Adrenal gland (tissue), 12 donors: Measurements from ENCODE around the gene NUDT5. TPM values are rescaled to one million over a fixed set of nuclear protein-coding genes. Genes with fewer than 3 reads are reported as not detected.

Experiments
- DNase-seq, 7 donors: peaks; one replicate each; pipeline ENCODE4 v3.0.0-alpha.2; 2019 to 2020
- H3K27ac ChIP-seq, 5 donors: fragments of 200-600 bp; sonication (generic) in 4 of 5; 1 replicate in 3 of 5; 2 replicates in 2 of 5; pipeline versions ENCODE4 v1.5.1 to v1.8.0; 2016 to 2020; ENCODE audit warnings: mild to moderate bottlenecking in 1 of 5
- H3K27me3 ChIP-seq: fragments of 200-600 bp; 2 replicates; pipeline ENCODE4 v1.8.0; 2021
- H3K36me3 ChIP-seq, 2 donors: fragments of 200-600 bp; replicated peaks in 1 of 2; 1 replicate in 1 of 2; 2 replicates in 1 of 2; pipeline versions ENCODE4 v1.5.1 to v1.8.0; 2018 to 2022
- H3K4me1 ChIP-seq, 2 donors: fragments of 200-600 bp; replicated peaks in 1 of 2; 1 replicate in 1 of 2; 2 replicates in 1 of 2; pipeline versions ENCODE4 v1.5.1 to v1.8.0; 2018 to 2021
- H3K4me3 ChIP-seq, 4 donors: fragments of 200-600 bp; sonication (generic) in 3 of 4; one replicate each; pipeline ENCODE4 v1.5.1; 2016 to 2018
- H3K9me3 ChIP-seq, 3 donors: fragments of 200-600 bp; sonication (generic) in 1 of 3; replicated peaks in 1 of 3; 1 replicate in 2 of 3; 2 replicates in 1 of 3; pipeline versions ENCODE4 v1.5.1 to v1.8.0; 2016 to 2021
- CTCF ChIP-seq, 6 experiments: fragments of 450-650 bp in 4 of 6; fragments of 200-600 bp in 2 of 6; sonication (generic) in 1 of 6; IDR thresholded peaks; 1 replicate in 5 of 6; 2 replicates in 1 of 6; pipeline versions ENCODE4 v1.5.1 to v1.8.0; 2016 to 2021; ENCODE audit warnings: antibody characterized with exemption in 6 of 6, mild to moderate bottlenecking in 2 of 6, moderate library complexity in 1 of 6
- POLR2A ChIP-seq, 2 donors: fragments of 450-650 bp; IDR thresholded peaks; one replicate each; pipeline ENCODE4 v1.6.1; 2017; ENCODE audit warnings: antibody characterized with exemption in 2 of 2, mild to moderate bottlenecking in 2 of 2, moderate library complexity in 1 of 2
- WGBS, 4 donors: extraction: QIAGEN DNeasy Blood & Tissue Kit in 2 of 4; methylation state at CpG; one replicate each; pipeline versions ENCODE4 v1.1.5 to v1.1.7; 2013 to 2017; 5-methylcytosine and 5-hydroxymethylcytosine counted together
- intact Hi-C, 2 donors: fragments of 100-400 bp; cut with DNase I; formaldehyde crosslinking; loops; one replicate each; pipeline versions ENCODE4 v1.14.1 to v1.15.0; 2022 to 2023
- polyA plus RNA-seq, 3 donors: library from polyadenylated mRNA; stranded (reverse); fragments of 200-250 nt in 2 of 3; fragments of 350-450 nt in 1 of 3; fragmentation: Illumina TruSeq in 1 of 3; extraction: RNeasy Lipid Tissue Mini Kit (QIAGEN cat#74804) in 1 of 3; gene quantifications; one replicate each; pipeline ENCODE4 v1.2.3, GENCODE V29; 2013 to 2014
- total RNA-seq, 9 donors: library from RNA; depleted of rRNA in 4 of 9; stranded (reverse); fragments of >200 nt in 4 of 9; fragments of 120-200 nt in 1 of 9; fragmentation: NEBNext Ultra II Directional in 1 of 9; extraction: Animal tissue kit (Norgen Biotek cat#: 25700) in 1 of 9; gene quantifications; one replicate each; pipeline versions ENCODE4 v1.1.0 to v1.2.4, GENCODE V29; 2013 to 2023
- donor health status: healthy with polysubstance abuse.
- donor health status: Bipolar disorder and iron deficiency.
- donor health status: DM: yes; HTN: yes; CAD: no.
- donor health status: DM: no; HTN: no; CAD: no.
- donor health status: DM: no; HTN: no; CAD: no.
- donor health status: DM: yes; HTN: yes; CAD: no.

NUDT5 gene
- total and polyA plus RNA-seq, 12 donors = 25.3 to 84.3 (median 46.3) TPM

- H3K4me1 ChIP-seq = peaks cover 0 to 13% of the 10 kb centered on the region in 2 donors
- no peaks in the 10 kb centered on the region for H3K9me3 ChIP-seq
- TF ChIP-seq POLR2A (IDR thresholded peaks at IDR 0.05) (no peak), CTCF (IDR thresholded peaks at IDR 0.05) (no peak)
- WGBS, 4 donors = 87 to 93% (median 90%) methylated on average over 5 of the region's 5 CpGs
- no peak overlapping the region for H3K27ac ChIP-seq
- peaks cover 0 to 26% of the 10 kb centered on the region in 2 donors for H3K36me3 ChIP-seq
- intact Hi-C loops = no loop called here
- no peak for DNase-seq
- H3K4me3 ChIP-seq = no peak overlapping the region
- H3K27me3 ChIP-seq = no peaks in the 10 kb centered on the region
These were observed 6.5 kb upstream of the NUDT5 start for GRCh38 chr10:12202226-12202625.

GRCh38 chr10:12201543-12201942, 5.9 kb upstream of the NUDT5 start:
- 75 to 87% (median 82%) methylated on average over 3 of the region's 3 CpGs for WGBS, 4 donors
- Histone ChIP-seq H3K9me3 (no peaks in the 10 kb centered on the region), H3K36me3 (peaks cover 0 to 26% of the 10 kb centered on the region in 2 donors), H3K4me1 (peaks cover 6 to 19% of the 10 kb centered on the region in 2 donors), H3K27me3 (no peaks in the 10 kb centered on the region), H3K4me3 (no peak overlapping the region), H3K27ac (no peak overlapping the region)
- intact Hi-C loops = no loop called here
- TF ChIP-seq POLR2A (IDR thresholded peaks at IDR 0.05) = no peak
- DNase-seq = no peak

- intact Hi-C loops = no loop called here
- DNase-seq = no peak
- WGBS, 4 donors = 91 to 97% (median 94%) methylated on average over 5 of the region's 5 CpGs
These were observed 5.2 kb upstream of the NUDT5 start for GRCh38 chr10:12200850-12201249.

DNA sequence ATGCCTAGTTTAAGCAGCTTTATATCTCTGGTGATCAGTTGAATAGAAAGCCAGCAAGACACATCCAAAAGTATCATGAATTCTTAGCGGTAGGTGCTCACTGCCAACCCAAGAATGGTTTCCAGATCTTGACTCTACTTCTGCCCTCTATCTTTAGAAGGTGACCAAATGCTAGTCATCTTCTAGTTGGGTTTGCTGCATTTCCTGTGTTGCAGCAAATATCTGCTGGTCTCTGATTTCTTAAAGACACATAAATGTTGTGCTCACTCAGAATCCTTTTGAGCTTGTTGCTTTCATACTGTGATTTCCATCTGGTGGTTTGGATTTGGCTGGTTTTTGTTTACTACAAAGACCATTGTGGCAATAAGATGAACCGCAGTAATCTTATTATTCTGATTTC, 2.5 kb upstream of the NUDT5 start:
- H3K27me3 ChIP-seq = no peaks in the 10 kb centered on the region
- DNase-seq = no peak
- TF ChIP-seq POLR2A (IDR thresholded peaks at IDR 0.05) = no peak
- TF ChIP-seq CTCF (IDR thresholded peaks at IDR 0.05) = no peak
- no peak overlapping the region for H3K27ac ChIP-seq
- intact Hi-C loops = no loop called here
- H3K36me3 ChIP-seq = peaks cover 0 to 26% of the 10 kb centered on the region in 2 donors
- H3K4me3 ChIP-seq = no peak overlapping the region
- no peaks in the 10 kb centered on the region for H3K9me3 ChIP-seq
- H3K4me1 ChIP-seq = peaks cover 14 to 36% of the 10 kb centered on the region in 2 donors
- 87 to 93% (median 91%) methylated on average over 2 of the region's 2 CpGs for WGBS, 4 donors

More at GRCh38 chr10:12200850-12201249, 5.2 kb upstream of the NUDT5 start:
- Histone ChIP-seq H3K4me3 (no peak overlapping the region), H3K4me1 (peaks cover 7 to 20% of the 10 kb centered on the region in 2 donors), H3K9me3 (no peaks in the 10 kb centered on the region), H3K27ac (no peak overlapping the region), H3K36me3 (peaks cover 0 to 26% of the 10 kb centered on the region in 2 donors), H3K27me3 (no peaks in the 10 kb centered on the region)
- no peak for TF ChIP-seq CTCF (IDR thresholded peaks at IDR 0.05)

- no peak for DNase-seq
- TF ChIP-seq POLR2A (IDR thresholded peaks at IDR 0.05) (no peak), CTCF (IDR thresholded peaks at IDR 0.05) (no peak)
- intact Hi-C loops = no loop called here
- Histone ChIP-seq H3K4me1 (peaks cover 14 to 39% of the 10 kb centered on the region in 2 donors), H3K4me3 (peak overlapping the region; percentile 44 to 97 (median 84)), H3K9me3 (no peaks in the 10 kb centered on the region), H3K36me3 (peaks cover 0 to 12% of the 10 kb centered on the region in 2 donors), H3K27me3 (no peaks in the 10 kb centered on the region), H3K27ac (peak overlapping the region in 4 of 5 donors; percentile 84 to 94 (median 88))
- 9 to 11% (median 10%) methylated on average over 15 of the region's 15 CpGs for WGBS, 4 donors
These were observed 980 bp upstream of the NUDT5 start for GRCh38 chr10:12196531-12197211.
